ENCODE data around the gene ARHGAP15.

The ARHGAP15 gene

DNA sequence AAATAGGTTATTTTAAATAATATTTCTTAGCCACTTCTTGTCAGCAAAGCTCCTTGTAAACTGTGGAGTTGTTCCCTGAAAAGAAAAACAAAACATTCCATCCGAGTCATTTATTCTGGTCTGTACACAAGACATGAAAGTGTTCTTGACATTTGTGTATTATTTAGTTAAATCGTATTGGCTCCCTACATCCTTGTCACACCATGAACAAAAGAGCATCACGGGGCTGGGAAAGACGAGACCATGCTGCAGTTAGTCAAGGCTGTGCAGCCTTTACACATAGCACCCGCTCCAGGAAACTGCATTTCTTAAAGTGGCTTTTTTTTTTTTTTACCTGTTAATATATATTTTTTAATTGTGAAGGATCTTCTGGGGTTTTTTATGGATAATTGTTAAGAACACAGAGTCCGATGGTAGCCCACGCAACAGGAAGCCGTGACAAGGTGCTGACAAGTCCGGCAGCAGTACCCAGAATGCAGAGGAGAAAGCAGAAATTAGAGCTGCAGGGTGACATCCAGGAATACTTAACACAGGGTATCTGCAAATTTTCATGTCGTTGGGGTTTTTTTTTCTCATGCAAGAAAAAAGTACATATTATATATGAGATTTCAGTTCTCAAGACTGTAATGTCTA is 588.4 kb downstream of the ARHGAP15 start:
- H3K27ac ChIP-seq (replicated peaks) = no peak overlapping the region
- no peak for DNase-seq (ENCODE audit: low read depth in 1 of 2, low spot score in 1 of 2)
- H3K4me3 ChIP-seq (replicated peaks; ENCODE audit: insufficient read depth, low read length) = no peak overlapping the region
- H3K27me3 ChIP-seq (ENCODE audit: insufficient read depth, poor library complexity, severe bottlenecking) = no peaks in the 10 kb centered on the region
- TF ChIP-seq GABPA (IDR thresholded peaks at IDR 0.05; ENCODE audit: low read depth) (no peak), POLR2AphosphoS5 (IDR thresholded peaks at IDR 0.05; ENCODE audit: low read depth) (no peak), SPI1 (IDR thresholded peaks at IDR 0.05; ENCODE audit: borderline replicate concordance, low read depth) (no peak)
- TF ChIP-seq, protein P1, sequence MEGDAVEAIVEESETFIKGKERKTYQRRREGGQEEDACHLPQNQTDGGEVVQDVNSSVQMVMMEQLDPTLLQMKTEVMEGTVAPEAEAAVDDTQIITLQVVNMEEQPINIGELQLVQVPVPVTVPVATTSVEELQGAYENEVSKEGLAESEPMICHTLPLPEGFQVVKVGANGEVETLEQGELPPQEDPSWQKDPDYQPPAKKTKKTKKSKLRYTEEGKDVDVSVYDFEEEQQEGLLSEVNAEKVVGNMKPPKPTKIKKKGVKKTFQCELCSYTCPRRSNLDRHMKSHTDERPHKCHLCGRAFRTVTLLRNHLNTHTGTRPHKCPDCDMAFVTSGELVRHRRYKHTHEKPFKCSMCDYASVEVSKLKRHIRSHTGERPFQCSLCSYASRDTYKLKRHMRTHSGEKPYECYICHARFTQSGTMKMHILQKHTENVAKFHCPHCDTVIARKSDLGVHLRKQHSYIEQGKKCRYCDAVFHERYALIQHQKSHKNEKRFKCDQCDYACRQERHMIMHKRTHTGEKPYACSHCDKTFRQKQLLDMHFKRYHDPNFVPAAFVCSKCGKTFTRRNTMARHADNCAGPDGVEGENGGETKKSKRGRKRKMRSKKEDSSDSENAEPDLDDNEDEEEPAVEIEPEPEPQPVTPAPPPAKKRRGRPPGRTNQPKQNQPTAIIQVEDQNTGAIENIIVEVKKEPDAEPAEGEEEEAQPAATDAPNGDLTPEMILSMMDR (IDR thresholded peaks at IDR 0.05; ENCODE audit: insufficient read depth, low read length) = no peak
- TF ChIP-seq, protein P2, sequence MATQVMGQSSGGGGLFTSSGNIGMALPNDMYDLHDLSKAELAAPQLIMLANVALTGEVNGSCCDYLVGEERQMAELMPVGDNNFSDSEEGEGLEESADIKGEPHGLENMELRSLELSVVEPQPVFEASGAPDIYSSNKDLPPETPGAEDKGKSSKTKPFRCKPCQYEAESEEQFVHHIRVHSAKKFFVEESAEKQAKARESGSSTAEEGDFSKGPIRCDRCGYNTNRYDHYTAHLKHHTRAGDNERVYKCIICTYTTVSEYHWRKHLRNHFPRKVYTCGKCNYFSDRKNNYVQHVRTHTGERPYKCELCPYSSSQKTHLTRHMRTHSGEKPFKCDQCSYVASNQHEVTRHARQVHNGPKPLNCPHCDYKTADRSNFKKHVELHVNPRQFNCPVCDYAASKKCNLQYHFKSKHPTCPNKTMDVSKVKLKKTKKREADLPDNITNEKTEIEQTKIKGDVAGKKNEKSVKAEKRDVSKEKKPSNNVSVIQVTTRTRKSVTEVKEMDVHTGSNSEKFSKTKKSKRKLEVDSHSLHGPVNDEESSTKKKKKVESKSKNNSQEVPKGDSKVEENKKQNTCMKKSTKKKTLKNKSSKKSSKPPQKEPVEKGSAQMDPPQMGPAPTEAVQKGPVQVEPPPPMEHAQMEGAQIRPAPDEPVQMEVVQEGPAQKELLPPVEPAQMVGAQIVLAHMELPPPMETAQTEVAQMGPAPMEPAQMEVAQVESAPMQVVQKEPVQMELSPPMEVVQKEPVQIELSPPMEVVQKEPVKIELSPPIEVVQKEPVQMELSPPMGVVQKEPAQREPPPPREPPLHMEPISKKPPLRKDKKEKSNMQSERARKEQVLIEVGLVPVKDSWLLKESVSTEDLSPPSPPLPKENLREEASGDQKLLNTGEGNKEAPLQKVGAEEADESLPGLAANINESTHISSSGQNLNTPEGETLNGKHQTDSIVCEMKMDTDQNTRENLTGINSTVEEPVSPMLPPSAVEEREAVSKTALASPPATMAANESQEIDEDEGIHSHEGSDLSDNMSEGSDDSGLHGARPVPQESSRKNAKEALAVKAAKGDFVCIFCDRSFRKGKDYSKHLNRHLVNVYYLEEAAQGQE (IDR thresholded peaks at IDR 0.05; ENCODE audit: insufficient replicate concordance, low read depth) = no peak

- H3K27ac ChIP-seq (replicated peaks) = no peak overlapping the region
- H3K4me3 ChIP-seq (replicated peaks; ENCODE audit: insufficient read depth, low read length) = no peak overlapping the region
- no peak for DNase-seq (ENCODE audit: low read depth in 1 of 2, low spot score in 1 of 2)
- no peaks in the 10 kb centered on the region for H3K27me3 ChIP-seq (ENCODE audit: insufficient read depth, poor library complexity, severe bottlenecking)
- TF ChIP-seq POLR2AphosphoS5 (IDR thresholded peaks at IDR 0.05; ENCODE audit: low read depth) = no peak
- TF ChIP-seq, protein P2 (IDR thresholded peaks at IDR 0.05; ENCODE audit: insufficient replicate concordance, low read depth) = no peak
- TF ChIP-seq SPI1 (IDR thresholded peaks at IDR 0.05; ENCODE audit: borderline replicate concordance, low read depth) = no peak
- no peak for TF ChIP-seq GABPA (IDR thresholded peaks at IDR 0.05; ENCODE audit: low read depth)
- TF ChIP-seq, protein P1 (IDR thresholded peaks at IDR 0.05; ENCODE audit: insufficient read depth, low read length) = no peak
These were observed 589.5 kb downstream of the ARHGAP15 start for GRCh38 chr2:143718745-143719144.

DNA sequence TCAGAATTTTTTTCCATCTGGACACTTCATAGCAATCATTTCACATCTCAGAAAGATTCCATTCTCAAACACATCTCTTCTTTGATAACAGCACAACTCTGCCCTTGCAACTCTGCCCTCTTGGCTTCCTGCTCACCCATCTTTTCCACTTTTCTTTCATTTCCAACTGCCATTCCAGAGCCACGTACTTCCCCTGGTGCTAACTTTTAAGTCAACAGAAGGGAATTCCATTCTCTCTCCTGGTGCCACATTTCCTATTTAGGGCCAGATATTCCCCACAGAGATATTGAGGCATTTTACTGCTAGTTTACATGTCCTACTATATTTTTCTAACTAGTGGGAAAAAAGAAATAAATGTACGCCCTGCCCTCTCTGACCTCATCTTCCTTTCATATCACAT is 590.2 kb downstream of the ARHGAP15 start:
- DNase-seq (ENCODE audit: low read depth in 1 of 2, low spot score in 1 of 2) = no peak
- H3K4me3 ChIP-seq (replicated peaks; ENCODE audit: insufficient read depth, low read length) = no peak overlapping the region
- no peaks in the 10 kb centered on the region for H3K27me3 ChIP-seq (ENCODE audit: insufficient read depth, poor library complexity, severe bottlenecking)
- H3K27ac ChIP-seq (replicated peaks) = no peak overlapping the region
- TF ChIP-seq, protein P1 (IDR thresholded peaks at IDR 0.05; ENCODE audit: insufficient read depth, low read length) = no peak
- TF ChIP-seq GABPA (IDR thresholded peaks at IDR 0.05; ENCODE audit: low read depth) (no peak), POLR2AphosphoS5 (IDR thresholded peaks at IDR 0.05; ENCODE audit: low read depth) (no peak), SPI1 (IDR thresholded peaks at IDR 0.05; ENCODE audit: borderline replicate concordance, low read depth) (no peak)
- TF ChIP-seq, protein P2 (IDR thresholded peaks at IDR 0.05; ENCODE audit: insufficient replicate concordance, low read depth) = no peak

Measured in HL-60 (cell line).